ENCODE measurements around the gene HHLA2. TPM values are rescaled to one million over a fixed set of nuclear protein-coding genes. Genes with fewer than 3 reads are reported as not detected.
"Not testable (repeated sequence)": the region's sequence is repeated elsewhere in the genome, so short reads cannot be mapped to it uniquely, and the experiment has no call there.

Gene HHLA2
- total RNA-seq, 2 experiments from 2014 or later = 0.36 TPM

DNA sequence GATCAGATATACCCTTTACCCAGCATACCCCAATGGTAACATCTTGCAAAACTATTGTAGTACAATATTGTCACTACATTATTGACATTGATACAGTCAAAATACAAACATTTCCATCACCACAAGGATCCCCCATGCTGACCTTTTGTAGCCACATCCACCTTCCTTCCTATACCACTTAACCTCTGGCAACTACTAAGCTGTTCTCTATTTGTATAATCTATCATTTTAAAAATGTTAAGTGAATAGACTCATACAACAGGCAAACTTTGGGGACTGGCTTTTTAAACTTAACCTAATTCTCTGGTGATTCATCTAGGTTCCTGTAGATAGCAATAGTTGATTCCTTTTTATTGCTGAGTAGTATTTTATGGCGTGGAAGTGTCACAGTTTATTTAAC, 44.5 kb upstream of the HHLA2 start:
- no peaks in the 10 kb centered on the region for H3K4me1 ChIP-seq (ENCODE audit: insufficient read depth, low read length)
- H3K9me3 ChIP-seq (ENCODE audit: control insufficient read depth in 1 of 2, insufficient read depth in 1 of 2, low read length in 2 of 2) = no peaks in the 10 kb centered on the region
- no peak for DNase-seq
- no peak overlapping the region for H3K27ac ChIP-seq (ENCODE audit: low read depth in 1 of 2, low read length in 2 of 2)
- no peaks in the 10 kb centered on the region for H3K36me3 ChIP-seq (ENCODE audit: insufficient read depth, low read length)
- intact Hi-C loops (cut with DNase I, micrococcal nuclease) = no loop called here
- ChIA-PET POLR2A (no interaction called here), CTCF (no interaction called here)
- ATAC-seq (ENCODE audit: poor library complexity) = no peak
- no peak overlapping the region for H3K4me3 ChIP-seq (ENCODE audit: low read length)
- no peaks in the 10 kb centered on the region for H3K36me3 Mint-ChIP-seq (ENCODE audit: low read depth)
- no peaks in the 10 kb centered on the region for H3K9me3 Mint-ChIP-seq
- H3K27me3 ChIP-seq (ENCODE audit: control insufficient read depth in 1 of 2, insufficient read depth in 2 of 2, low read length in 2 of 2) = no peaks in the 10 kb centered on the region
- peaks cover 3% of the 10 kb centered on the region for H3K27me3 Mint-ChIP-seq
- H3K4me3 Mint-ChIP-seq = no peak overlapping the region
- TF ChIP-seq CTCF (IDR thresholded peaks at IDR 0.05) = no peak
- H3K27ac Mint-ChIP-seq = no peak overlapping the region
- no peaks in the 10 kb centered on the region for H3K4me1 Mint-ChIP-seq (ENCODE audit: low read depth)

DNA sequence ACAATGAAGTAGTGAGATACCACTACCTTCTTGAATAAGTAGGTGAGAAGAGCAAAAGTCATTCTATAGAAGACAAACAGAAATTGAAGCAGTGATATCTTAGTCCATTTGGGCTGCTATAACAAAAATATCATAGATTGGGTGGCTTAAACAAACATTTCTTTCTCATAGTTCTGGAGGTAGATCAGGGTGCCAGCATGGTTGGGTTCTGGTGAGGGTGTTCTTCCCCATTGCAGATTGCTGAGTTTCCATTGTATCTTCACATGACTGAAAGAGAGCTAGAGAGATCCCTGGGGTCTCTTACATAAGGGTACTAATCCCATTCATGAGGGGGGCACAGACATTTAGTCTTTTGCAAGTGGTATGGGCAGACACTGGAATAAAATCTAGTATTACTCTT, 41.2 kb upstream of the HHLA2 start:
- Histone ChIP-seq H3K4me1 (ENCODE audit: insufficient read depth, low read length) (no peaks in the 10 kb centered on the region), H3K27me3 (ENCODE audit: control insufficient read depth in 1 of 2, insufficient read depth in 2 of 2, low read length in 2 of 2) (no peaks in the 10 kb centered on the region), H3K36me3 (ENCODE audit: insufficient read depth, low read length) (no peaks in the 10 kb centered on the region), H3K4me3 (ENCODE audit: low read length) (no peak overlapping the region), H3K27ac (ENCODE audit: low read depth in 1 of 2, low read length in 2 of 2) (no peak overlapping the region), H3K9me3 (ENCODE audit: control insufficient read depth in 1 of 2, insufficient read depth in 1 of 2, low read length in 2 of 2) (no peaks in the 10 kb centered on the region)
- Mint-ChIP-seq H3K4me3 (no peak overlapping the region), H3K4me1 (ENCODE audit: low read depth) (no peaks in the 10 kb centered on the region), H3K9me3 (no peaks in the 10 kb centered on the region), H3K27me3 (peaks cover 3% of the 10 kb centered on the region), H3K27ac (no peak overlapping the region), H3K36me3 (ENCODE audit: low read depth) (no peaks in the 10 kb centered on the region)
- intact Hi-C loops (cut with DNase I, micrococcal nuclease) = no loop called here
- ATAC-seq (ENCODE audit: poor library complexity) (no peak), DNase-seq (no peak)
- ChIA-PET POLR2A (no interaction called here), CTCF (no interaction called here)
- TF ChIP-seq CTCF (IDR thresholded peaks at IDR 0.05) = no peak

- ATAC-seq (ENCODE audit: poor library complexity); H3K9me3 Mint-ChIP-seq; H3K36me3 ChIP-seq (ENCODE audit: insufficient read depth, low read length); H3K4me1 Mint-ChIP-seq (ENCODE audit: low read depth); DNase-seq; H3K4me1 ChIP-seq (ENCODE audit: insufficient read depth, low read length); H3K4me3 Mint-ChIP-seq; H3K27ac ChIP-seq (ENCODE audit: low read depth in 1 of 2, low read length in 2 of 2); H3K4me3 ChIP-seq (ENCODE audit: low read length); H3K27ac Mint-ChIP-seq; H3K27me3 ChIP-seq (ENCODE audit: control insufficient read depth in 1 of 2, insufficient read depth in 2 of 2, low read length in 2 of 2); CTCF ChIA-PET; H3K27me3 Mint-ChIP-seq; intact Hi-C loops (cut with DNase I, micrococcal nuclease); H3K36me3 Mint-ChIP-seq (ENCODE audit: low read depth); H3K9me3 ChIP-seq (ENCODE audit: control insufficient read depth in 1 of 2, insufficient read depth in 1 of 2, low read length in 2 of 2); POLR2A ChIA-PET: not testable (repeated sequence)
These were observed 31.6 kb upstream of the HHLA2 start for GRCh38 chr3:108264534-108265298.

DNA sequence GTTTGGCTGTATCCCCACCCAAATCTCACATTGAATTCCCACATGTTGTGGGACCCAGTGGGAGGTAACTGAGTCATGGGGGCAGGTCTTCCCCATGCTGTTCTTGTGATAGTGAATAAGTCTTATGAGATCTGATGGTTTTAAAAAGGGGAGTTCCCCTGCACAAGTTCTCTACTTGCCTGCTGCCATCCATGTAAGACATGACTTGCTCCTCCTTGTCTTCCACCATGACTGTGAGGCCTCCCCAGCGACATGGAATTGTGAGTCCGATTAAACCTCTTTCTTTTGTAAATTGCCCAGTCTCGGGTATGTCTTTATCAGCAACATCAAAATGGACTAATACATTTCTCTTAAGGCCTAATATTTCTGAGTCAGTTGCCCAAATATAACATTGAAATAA, 28.1 kb upstream of the HHLA2 start:
- H3K27ac ChIP-seq (ENCODE audit: low read depth in 1 of 2, low read length in 2 of 2); H3K27me3 ChIP-seq (ENCODE audit: control insufficient read depth in 1 of 2, insufficient read depth in 2 of 2, low read length in 2 of 2); H3K9me3 ChIP-seq (ENCODE audit: control insufficient read depth in 1 of 2, insufficient read depth in 1 of 2, low read length in 2 of 2); H3K4me3 Mint-ChIP-seq; H3K36me3 ChIP-seq (ENCODE audit: insufficient read depth, low read length); H3K27me3 Mint-ChIP-seq; H3K9me3 Mint-ChIP-seq; CTCF ChIA-PET; H3K4me1 ChIP-seq (ENCODE audit: insufficient read depth, low read length); H3K27ac Mint-ChIP-seq; H3K4me1 Mint-ChIP-seq (ENCODE audit: low read depth); POLR2A ChIA-PET; H3K36me3 Mint-ChIP-seq (ENCODE audit: low read depth); DNase-seq; intact Hi-C loops (cut with DNase I, micrococcal nuclease); ATAC-seq (ENCODE audit: poor library complexity); H3K4me3 ChIP-seq (ENCODE audit: low read length): not testable (repeated sequence)

All from CD4-positive, alpha-beta T cell (primary cell).